HG03060 (cell line): ENCODE data around the gene HSDL1.
"Not testable (repeated sequence)": the region's sequence is repeated elsewhere in the genome, so short reads cannot be mapped to it uniquely, and the experiment has no call there.

Source experiments
- ATAC-seq: cut with Tn5 transposase; IDR thresholded peaks from one replicate; pipeline ENCODE4 v1.9.1; 2021; ENCODE audit warnings: low read depth, moderate number of reproducible peaks; ENCODE audit not compliant: unreplicated experiment

Gene HSDL1

GRCh38 chr16:84139628-84140258 lies 5.2 kb downstream of the HSDL1 start:
- ATAC-seq = no peak

- ATAC-seq = no peak
These were observed 6.0 kb downstream of the HSDL1 start for GRCh38 chr16:84138824-84139627.

- ATAC-seq = no peak
These were observed 6.5 kb downstream of the HSDL1 start for GRCh38 chr16:84138500-84138823.

- no peak for ATAC-seq
These were observed 7.1 kb downstream of the HSDL1 start for GRCh38 chr16:84137769-84138357.

GRCh38 chr16:84137287-84137686 lies 7.7 kb downstream of the HSDL1 start:
- ATAC-seq = no peak

GRCh38 chr16:84136331-84137125 lies 8.4 kb downstream of the HSDL1 start:
- no peak for ATAC-seq

- ATAC-seq = no peak
These were observed 12.3 kb downstream of the HSDL1 start for GRCh38 chr16:84132527-84133285.

GRCh38 chr16:84131117-84131516 lies 13.9 kb downstream of the HSDL1 start:
- no peak for ATAC-seq

GRCh38 chr16:84124257-84125073 lies 20.5 kb downstream of the HSDL1 start:
- no peak for ATAC-seq

- no peak for ATAC-seq
These were observed 24.0 kb downstream of the HSDL1 start for GRCh38 chr16:84121007-84121406.

GRCh38 chr16:84120023-84120422 lies 25.0 kb downstream of the HSDL1 start:
- ATAC-seq = no peak

- no peak for ATAC-seq
These were observed 25.6 kb downstream of the HSDL1 start for GRCh38 chr16:84119368-84119767.

GRCh38 chr16:84118315-84118714 lies 26.7 kb downstream of the HSDL1 start:
- ATAC-seq = not testable (repeated sequence)

GRCh38 chr16:84117494-84117843 lies 27.5 kb downstream of the HSDL1 start:
- ATAC-seq = no peak

- ATAC-seq = peak; percentile 80
These were observed 28.1 kb downstream of the HSDL1 start, which contains the start of gene MBTPS1 for GRCh38 chr16:84116720-84117493. MBTPS1 (minus strand) TSS chr16:84116942; CDS start chr16:84101783, 15,159 bp downstream.

GRCh38 chr16:84115919-84116719 lies 28.9 kb downstream of the HSDL1 start:
- ATAC-seq = peak; percentile 19

GRCh38 chr16:84111949-84112348 lies 33.0 kb downstream of the HSDL1 start:
- ATAC-seq = not testable (repeated sequence)

- ATAC-seq = no peak
These were observed 33.5 kb downstream of the HSDL1 start for GRCh38 chr16:84111525-84111924.
